Stimulated activated CD4-positive, alpha-beta T cell treated with anti-CD3 and anti-CD28 coated beads, TNF-alpha, amount 100 ng/mL, for 4 hours (primary cell): ENCODE data around the gene DLG1.
"Not testable (repeated sequence)": the region's sequence is repeated elsewhere in the genome, so short reads cannot be mapped to it uniquely, and the experiment has no call there.

Experiments used
- DNase-seq, 3 experiments: peaks; one replicate each; pipeline ENCODE4 v3.0.0-alpha.2; 2020; ENCODE audit warnings: low read depth in 3 of 3

The DLG1 gene

GRCh38 chr3:197211698-197212097 is 86.7 kb downstream of the DLG1 start:
- DNase-seq: not testable (repeated sequence)

GRCh38 chr3:197209366-197210260 is 88.8 kb downstream of the DLG1 start:
- no peak for DNase-seq

- DNase-seq: no peak
These were observed 91.5 kb downstream of the DLG1 start for GRCh38 chr3:197206913-197207312.

- DNase-seq: no peak
These were observed 92.7 kb downstream of the DLG1 start for GRCh38 chr3:197205675-197206074.

- DNase-seq: no peak
These were observed 93.1 kb downstream of the DLG1 start for GRCh38 chr3:197205265-197205664.

GRCh38 chr3:197204736-197205135 is 93.7 kb downstream of the DLG1 start:
- DNase-seq: no peak

- no peak for DNase-seq
These were observed 94.7 kb downstream of the DLG1 start for GRCh38 chr3:197203714-197204146.

- DNase-seq: no peak
These were observed 95.7 kb downstream of the DLG1 start for GRCh38 chr3:197202694-197203093.

- DNase-seq: no peak
These were observed 96.5 kb downstream of the DLG1 start for GRCh38 chr3:197201791-197202452.

GRCh38 chr3:197200856-197201255 is 97.6 kb downstream of the DLG1 start:
- DNase-seq: not testable (repeated sequence)

GRCh38 chr3:197197334-197197733 is 101.1 kb downstream of the DLG1 start:
- DNase-seq: no peak

- no peak for DNase-seq
These were observed 102.2 kb downstream of the DLG1 start for GRCh38 chr3:197196192-197196591.

- DNase-seq: no peak
These were observed 103.1 kb downstream of the DLG1 start for GRCh38 chr3:197195326-197195725.

- not testable (repeated sequence) for DNase-seq
These were observed 104.7 kb downstream of the DLG1 start for GRCh38 chr3:197193759-197194158.

- DNase-seq: no peak
These were observed 106.5 kb downstream of the DLG1 start for GRCh38 chr3:197191897-197192296.

- no peak for DNase-seq
These were observed 108.8 kb downstream of the DLG1 start for GRCh38 chr3:197189623-197190022.

- no peak for DNase-seq
These were observed 109.4 kb downstream of the DLG1 start for GRCh38 chr3:197188963-197189362.

GRCh38 chr3:197186887-197187588 is 111.4 kb downstream of the DLG1 start:
- DNase-seq: no peak

- DNase-seq: no peak
These were observed 114.8 kb downstream of the DLG1 start for GRCh38 chr3:197183582-197183981.

GRCh38 chr3:197181741-197182140 is 116.7 kb downstream of the DLG1 start:
- DNase-seq: no peak

GRCh38 chr3:197178998-197179397 is 119.4 kb downstream of the DLG1 start:
- no peak for DNase-seq

GRCh38 chr3:197175503-197175902 is 122.9 kb downstream of the DLG1 start:
- no peak for DNase-seq
